IPS-18c (cell line): ENCODE results near the gene PLA1A.
"Not testable (repeated sequence)": the region's sequence is repeated elsewhere in the genome, so short reads cannot be mapped to it uniquely, and the experiment has no call there.

Experiments
- H3K4me3 ChIP-seq: 2 replicates; pipeline ENCODE4 v1.7.0; 2013; ENCODE audit warnings: low read depth, mild to moderate bottlenecking, low read length, moderate library complexity; ENCODE audit not compliant: insufficient read depth
- H3K9me3 ChIP-seq: one replicate; pipeline ENCODE4 v1.6.1; 2013; ENCODE audit warnings: mild to moderate bottlenecking, low read length, moderate library complexity; ENCODE audit not compliant: control insufficient read depth, insufficient read depth

Gene PLA1A, protein sequence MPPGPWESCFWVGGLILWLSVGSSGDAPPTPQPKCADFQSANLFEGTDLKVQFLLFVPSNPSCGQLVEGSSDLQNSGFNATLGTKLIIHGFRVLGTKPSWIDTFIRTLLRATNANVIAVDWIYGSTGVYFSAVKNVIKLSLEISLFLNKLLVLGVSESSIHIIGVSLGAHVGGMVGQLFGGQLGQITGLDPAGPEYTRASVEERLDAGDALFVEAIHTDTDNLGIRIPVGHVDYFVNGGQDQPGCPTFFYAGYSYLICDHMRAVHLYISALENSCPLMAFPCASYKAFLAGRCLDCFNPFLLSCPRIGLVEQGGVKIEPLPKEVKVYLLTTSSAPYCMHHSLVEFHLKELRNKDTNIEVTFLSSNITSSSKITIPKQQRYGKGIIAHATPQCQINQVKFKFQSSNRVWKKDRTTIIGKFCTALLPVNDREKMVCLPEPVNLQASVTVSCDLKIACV

DNA sequence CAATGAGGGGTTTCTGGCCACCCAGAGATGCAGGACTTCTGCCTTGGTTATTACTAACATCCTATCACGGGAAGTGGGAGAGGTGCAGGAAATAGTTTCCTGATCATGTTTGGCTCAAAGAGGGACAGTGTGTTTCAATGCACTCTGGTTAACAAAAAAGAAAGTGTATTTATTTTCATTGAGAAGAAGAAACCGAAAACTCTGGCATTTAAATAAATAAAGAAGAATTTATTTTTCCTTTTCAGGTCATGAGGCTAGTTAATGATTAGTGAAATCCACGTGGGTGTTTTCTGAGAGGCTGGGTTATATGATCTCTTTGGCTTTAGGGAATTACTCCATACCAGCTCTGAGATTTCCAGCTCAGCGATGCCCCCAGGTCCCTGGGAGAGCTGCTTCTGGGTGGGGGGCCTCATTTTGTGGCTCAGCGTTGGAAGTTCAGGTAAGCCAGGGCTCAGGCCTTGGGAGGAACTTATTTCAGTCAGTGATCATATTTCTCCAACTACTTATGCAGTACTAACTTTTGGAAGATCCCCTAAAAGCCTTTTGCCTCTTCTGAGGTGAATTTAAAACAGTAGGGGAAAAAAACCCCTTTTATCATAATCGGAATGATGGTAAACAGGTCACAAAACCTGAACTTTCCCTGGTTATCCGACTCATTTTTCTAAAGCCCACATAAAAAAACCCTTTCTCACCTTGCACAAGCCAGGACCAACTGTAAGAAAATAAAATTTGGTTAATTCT is at the start of gene PLA1A:
Gene PLA1A (plus strand): TSS at position 338 of the 741 bp plus-strand sequence. CDS start 29 bp downstream, at position 367.
- no peaks in the 10 kb centered on the region for H3K9me3 ChIP-seq
- no peak within 1 kb of the TSS for H3K4me3 ChIP-seq

DNA sequence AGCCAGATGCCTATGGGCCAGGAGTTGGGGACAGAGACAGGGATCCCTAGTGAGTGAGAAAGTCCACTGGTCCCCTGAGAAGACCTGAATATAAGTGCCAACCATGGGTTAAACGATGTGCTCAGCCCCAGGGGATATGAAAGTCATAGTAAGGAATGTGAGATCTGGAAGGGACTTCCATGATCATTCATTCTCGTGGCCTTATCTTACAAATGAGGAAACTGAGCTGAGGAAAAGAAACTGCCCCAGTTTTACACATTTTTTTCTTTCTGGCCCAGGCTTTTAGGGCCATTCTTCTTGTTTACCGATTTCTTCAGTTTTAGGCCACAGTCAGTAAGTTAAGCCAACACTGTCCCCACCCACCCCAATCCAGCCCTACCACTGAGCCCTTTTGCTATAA is 49.3 kb upstream of the PLA1A start:
- H3K9me3 ChIP-seq: no peaks in the 10 kb centered on the region

DNA sequence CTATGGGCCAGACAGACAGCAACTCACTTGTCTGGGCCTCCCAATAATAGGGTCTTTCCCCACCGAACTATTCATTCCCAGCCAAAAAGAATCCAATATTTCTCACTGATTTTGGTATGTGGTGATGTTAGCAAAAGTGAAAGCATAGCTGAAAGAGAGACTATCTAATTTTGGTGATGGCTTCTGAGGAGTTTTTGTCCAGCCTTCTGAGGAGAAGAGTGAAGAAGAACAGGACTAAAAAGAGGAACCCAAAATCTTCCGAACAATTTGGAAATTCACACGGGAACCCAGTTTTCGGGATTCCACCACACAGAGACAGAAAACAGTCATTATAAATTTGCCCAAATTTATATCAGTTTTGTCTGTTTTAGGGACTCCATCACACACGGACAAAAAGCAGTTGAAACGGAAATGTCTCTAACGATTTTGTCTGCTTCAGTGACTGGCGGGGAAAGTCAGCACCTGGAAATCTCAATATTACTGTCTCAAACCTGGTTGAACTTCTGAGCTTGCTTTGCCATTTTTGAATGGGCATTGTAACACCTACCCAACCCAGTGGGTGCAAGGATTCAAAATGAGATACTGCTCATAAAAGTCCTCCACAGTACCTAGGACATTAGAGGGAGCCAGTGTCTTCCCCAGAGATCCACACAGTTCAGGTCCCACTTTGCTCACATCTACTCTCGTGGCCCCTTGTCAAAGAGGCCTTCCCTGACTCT is 47.3 kb upstream of the PLA1A start:
- Histone ChIP-seq H3K4me3 (no peak overlapping the region), H3K9me3 (no peaks in the 10 kb centered on the region)

More for the DNA sequence above, 49.3 kb upstream of the PLA1A start:
- no peak overlapping the region for H3K4me3 ChIP-seq

DNA sequence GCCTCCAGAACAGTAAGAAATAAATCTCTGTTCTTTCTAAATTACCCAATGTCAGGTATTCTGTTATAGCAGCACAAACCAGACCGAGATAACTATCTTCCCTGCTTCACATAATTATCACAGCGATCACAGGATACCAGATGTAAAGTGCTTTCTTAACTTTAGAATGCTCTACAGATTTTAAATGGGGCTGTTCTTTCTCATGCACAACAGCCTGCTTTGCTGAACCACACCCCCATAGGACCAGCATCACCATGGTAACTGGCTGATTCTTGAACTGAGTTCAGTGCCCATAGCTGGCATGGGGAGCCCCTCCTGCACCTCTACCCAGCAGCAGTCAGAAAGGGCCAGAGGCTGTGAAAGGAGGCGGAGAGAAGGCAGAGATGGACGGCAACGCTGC is 46.1 kb upstream of the PLA1A start:
- Histone ChIP-seq H3K9me3 (no peaks in the 10 kb centered on the region), H3K4me3 (no peak overlapping the region)

DNA sequence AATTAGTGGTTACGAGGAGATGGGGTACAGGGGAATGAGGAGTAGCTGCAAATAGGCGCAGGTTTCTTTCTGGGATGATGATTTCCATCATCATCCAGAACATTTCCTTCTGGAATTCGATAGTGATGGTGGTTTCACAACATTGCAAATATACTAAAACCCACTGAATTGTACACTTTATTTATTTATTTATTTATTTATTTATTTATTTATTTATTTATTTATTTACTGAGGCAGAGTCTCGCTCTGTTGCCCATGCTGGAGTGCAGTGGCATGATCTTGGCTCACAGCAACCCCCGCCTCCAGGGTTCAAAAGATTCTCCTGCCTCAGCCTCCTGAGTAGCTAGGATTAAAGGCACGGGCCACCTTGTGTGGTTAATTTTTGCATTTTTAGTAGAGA is 44.8 kb upstream of the PLA1A start:
- not testable (repeated sequence) for H3K4me3 ChIP-seq, H3K9me3 ChIP-seq

DNA sequence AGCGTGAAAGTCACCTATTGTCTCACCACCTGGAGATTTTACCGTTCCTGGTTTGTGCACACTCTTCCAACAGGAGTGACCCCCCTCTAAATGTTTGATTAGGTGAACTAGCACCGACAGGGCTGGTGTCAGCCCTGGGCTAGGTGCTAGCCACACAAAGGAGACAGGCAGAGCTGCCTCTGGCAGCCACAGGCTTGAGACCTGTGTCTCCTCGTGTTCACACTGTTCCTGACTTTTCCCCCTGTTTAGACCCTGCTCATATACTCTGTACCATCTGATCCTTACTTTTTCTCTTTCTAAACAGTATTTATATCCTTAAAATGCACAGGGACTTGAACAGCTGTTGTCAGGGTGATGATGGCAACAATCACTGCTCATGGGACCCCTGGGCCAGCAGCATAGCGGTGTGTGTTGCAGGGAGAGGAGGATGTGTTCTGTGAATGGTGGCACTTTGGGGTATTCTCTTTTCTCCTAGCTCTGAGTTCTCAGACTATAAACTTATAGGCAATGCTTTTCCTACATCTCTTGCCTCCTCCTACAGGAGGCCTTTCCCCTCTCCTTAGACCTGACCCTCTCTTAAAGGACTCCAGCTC is 43.8 kb upstream of the PLA1A start:
- H3K4me3 ChIP-seq: no peak overlapping the region

DNA sequence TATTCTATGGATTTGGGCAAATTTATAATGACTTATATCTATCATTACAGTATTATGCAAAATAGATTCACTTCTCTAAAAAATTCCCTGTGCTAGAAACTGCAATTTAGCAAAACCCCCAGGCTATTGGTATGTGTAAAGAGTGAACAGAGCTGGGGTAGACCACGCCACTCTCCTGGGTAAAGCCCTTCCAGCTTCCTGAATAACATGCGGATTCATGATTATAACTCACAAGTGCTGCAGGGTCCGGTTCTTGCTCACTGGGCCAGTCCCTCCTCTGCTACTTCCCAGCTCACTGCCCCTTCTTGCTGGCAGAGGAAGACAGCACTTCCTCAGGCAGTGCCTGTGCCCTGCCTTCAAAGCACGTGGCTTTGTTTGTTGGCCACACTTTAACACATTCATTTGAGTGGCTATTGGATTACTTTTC is 42.4 kb upstream of the PLA1A start:
- no peaks in the 10 kb centered on the region for H3K9me3 ChIP-seq
- no peak overlapping the region for H3K4me3 ChIP-seq

More for the DNA sequence above, 43.8 kb upstream of the PLA1A start:
- no peaks in the 10 kb centered on the region for H3K9me3 ChIP-seq

DNA sequence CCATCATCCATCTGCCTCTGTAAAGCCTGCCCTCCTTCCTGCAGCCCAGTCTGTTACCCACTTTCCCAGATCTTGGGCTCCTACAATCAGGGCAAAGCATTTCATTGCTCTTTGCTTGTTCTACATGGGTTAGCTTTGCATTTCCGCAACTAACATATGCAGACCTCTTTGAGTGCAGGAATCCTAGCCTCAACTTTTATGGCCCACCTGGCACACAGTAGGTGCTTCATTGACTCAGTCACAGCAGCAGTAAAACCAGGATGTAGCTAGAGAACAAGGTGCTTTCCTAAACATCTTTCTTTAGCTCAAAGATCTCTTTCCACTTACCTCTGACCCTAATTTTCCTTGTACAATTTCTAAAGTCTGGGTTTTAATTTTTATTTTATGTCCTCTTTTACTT is 41.8 kb upstream of the PLA1A start:
- no peak overlapping the region for H3K4me3 ChIP-seq
- no peaks in the 10 kb centered on the region for H3K9me3 ChIP-seq

DNA sequence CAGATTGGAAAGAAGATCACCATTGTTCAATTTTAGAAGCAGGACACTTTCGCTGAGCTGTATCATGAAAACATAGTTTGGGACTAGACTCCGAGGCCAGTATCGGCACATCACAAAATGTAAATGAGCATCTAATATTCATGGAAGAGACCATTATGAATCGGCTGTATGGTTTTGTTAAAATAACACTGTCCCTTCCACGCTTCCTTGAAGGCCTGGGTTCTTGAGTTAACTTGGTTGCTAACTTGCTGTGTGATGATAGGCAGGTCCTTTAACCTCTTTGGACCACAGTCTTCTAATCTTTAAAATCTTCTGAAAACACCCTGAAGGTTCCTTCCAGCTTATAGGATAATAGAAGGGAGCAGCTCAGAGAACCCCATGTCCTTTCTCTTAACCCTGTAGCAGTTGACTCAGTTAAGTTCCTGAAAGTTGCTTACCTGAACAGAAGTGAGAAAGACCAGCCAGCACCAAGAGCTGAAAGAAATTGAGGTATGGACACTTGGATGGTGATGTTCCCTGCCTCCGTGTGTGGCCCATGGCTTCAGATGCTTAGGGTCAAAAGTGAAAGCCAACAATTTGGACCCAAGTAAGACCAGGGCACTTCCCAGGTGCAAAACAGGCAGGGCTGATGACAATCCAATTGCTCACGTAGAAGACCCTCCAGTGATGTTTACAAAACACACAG is 40.4 kb upstream of the PLA1A start:
- Histone ChIP-seq H3K9me3 (no peaks in the 10 kb centered on the region), H3K4me3 (no peak overlapping the region)

DNA sequence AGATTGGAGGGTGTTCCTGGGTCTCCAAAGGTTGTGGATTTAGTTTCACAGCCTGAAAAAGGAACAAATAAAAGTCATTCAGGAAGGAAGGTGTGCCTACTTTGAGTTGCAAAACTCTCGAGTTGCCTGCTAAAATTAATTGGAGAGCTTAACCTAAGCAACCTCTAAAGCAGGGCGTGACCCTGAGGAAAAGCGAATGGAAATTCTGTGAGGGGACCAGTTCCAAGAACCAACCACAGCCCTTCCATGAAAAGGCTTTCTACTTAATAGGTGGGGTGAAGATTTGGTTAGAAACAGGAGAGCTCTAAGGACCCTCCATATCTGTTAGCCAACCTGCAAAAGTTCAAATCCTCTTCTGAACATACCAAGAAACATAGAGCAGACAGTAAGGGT is 39.8 kb upstream of the PLA1A start:
- Histone ChIP-seq H3K9me3 (no peaks in the 10 kb centered on the region), H3K4me3 (no peak overlapping the region)

DNA sequence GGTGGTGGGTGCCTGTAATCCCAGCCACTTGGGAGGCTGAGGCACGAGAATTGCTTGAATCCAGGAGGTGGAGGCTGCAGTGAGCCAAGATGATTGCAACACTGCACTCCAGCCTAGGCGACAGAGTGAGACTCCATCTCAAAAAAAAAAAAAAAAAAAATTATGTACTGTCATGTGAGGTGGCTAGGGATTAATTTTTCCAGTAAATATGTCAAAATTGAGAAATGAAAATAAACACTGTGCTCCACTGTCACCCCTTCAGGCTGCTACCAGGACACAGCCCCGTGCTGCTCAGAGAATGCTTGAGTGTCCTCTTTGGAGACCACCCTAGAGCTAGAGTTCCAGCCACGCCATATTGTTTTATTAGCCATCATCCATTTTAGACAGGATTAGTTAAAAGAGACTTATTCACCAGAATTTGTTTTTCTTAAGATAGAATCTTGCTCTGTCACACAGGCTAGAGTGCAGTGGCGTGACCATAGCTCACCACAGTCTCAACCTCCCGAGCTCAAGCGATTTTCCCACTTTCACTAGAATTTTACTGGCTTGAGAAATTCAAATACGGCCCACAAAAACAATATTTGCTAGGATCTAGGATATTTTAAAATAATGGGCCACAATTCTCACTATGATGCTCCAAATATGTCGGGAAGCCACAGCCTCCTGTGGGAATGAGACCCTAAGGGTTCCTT is 38.9 kb upstream of the PLA1A start:
- Histone ChIP-seq H3K9me3 (no peaks in the 10 kb centered on the region), H3K4me3 (no peak overlapping the region)

DNA sequence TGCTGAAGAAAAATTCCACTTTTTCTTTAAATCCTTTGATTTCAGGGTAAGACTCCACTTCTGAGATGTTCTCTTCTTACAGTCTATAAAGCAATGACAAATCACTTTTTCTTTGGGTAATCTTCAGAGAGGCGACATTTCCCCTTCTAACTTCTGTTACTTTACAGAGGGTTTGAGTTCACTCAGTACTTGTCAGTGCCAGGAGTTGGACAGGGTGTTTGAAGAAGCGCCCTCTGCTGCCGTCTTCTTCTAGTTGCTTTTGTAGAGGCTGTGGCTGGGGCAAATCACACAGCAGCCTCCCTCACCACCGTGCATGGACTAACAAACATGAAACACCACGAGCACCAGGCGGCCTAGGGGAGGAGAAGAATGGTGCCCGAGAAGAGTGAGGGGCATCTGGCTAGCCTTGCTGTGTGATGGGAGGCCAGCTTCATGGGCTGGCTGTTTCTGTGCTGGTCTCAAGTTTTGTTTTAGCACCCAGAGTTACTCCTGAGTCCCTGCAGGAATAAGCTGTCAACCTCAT is 38.2 kb upstream of the PLA1A start, which contains the start of gene CD80:
Gene CD80 (minus strand): TSS at position 174 of the 523 bp plus-strand sequence. CDS start 1,886 bp downstream, outside the sequence.
- no peaks in the 10 kb centered on the region for H3K9me3 ChIP-seq
- no peak within 1 kb of the TSS for H3K4me3 ChIP-seq

DNA sequence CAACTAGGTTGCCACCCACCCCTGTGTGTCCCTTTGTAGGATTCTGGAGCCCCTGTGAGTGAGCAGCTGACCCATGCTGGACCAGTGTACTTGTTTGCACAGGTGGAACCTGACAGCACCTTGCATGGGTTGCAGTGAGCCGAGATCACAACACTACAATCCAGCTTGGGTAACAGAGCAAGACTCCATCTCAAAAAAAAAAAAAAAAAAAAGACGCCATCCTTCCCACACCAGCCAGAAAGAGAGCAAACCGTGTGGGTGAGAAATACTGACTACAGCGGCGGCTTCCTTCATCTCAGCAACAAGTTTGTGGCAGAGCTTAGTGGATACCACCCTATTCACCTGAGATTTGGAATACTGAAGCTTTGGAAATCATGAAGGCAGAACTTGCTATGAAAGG is 37.5 kb upstream of the PLA1A start:
- Histone ChIP-seq H3K4me3 (no peak overlapping the region), H3K9me3 (no peaks in the 10 kb centered on the region)

DNA sequence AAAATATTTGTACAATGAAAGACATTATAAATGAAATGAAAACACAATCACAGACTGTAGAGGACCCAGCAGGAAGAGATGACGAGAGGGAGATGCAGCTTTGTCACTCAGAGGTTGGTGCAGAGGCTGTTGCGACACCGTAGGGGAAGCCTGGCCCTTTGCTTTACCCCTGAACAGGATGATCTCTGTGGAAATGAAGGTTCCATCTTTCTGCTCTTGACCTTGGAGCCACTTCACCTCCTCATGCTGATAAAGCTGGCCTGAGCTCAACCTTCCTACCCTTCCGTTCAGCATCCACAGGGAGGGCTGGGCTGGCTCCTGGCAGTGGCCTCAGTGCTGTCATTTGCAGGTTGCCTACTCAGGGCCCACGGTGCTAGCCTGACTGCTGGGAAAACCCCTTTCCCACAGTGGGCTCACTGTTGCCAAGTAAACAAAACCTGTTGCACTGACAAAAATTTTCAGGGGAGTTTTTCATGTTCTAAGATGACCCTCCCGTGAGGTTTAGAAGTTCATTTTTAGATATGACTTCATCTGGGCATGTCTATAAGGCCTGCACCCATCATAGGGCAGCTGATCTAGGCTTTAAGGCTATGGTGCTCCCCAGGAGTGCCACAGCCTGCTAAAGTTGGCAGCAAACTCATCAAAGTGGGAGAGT is 35.3 kb upstream of the PLA1A start:
- H3K9me3 ChIP-seq: no peaks in the 10 kb centered on the region
- no peak overlapping the region for H3K4me3 ChIP-seq

DNA sequence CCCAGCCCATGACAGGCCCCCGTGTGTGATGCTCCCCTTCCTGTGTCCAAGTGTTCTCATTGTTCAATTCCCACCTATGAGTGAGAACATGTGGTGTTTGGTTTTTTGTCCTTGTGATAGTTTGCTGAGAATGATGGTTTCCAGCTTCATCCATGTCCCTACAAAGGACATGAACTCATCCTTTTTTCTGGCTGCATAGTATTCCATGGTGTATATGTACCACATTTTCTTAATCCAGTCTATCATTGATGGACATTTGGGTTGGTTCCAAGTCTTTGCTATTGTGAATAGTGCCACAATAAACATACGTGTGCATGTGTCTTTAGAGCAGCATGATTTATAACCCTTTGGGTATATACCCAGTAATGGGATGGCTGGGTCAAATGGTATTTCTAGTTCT is 34.4 kb upstream of the PLA1A start:
- not testable (repeated sequence) for H3K4me3 ChIP-seq, H3K9me3 ChIP-seq

DNA sequence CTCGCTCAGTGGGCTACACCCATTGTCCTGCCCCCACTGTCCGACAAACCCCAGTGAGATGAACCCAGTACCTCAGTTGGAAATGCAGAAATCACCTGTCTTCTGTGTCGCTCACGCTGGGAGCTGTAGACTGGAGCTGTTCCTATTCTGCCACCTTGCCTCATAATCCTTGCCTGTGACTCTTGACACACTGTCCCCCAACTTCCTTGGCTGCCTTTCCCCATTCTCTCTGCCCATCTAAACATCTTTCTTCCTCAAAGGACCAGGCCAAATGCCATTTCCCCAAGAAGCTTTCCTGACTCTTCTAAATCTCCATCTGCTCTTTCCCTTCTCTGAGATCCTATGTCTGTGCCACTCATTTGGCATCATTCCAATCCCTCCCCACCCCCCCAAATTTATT is 28.5 kb upstream of the PLA1A start:
- Histone ChIP-seq H3K9me3 (no peaks in the 10 kb centered on the region), H3K4me3 (no peak overlapping the region)
